ENCODE data around the gene WWOX.
"Not testable (repeated sequence)": the region's sequence is repeated elsewhere in the genome, so short reads cannot be mapped to it uniquely, and the experiment has no call there.

The WWOX gene

GRCh38 chr16:78574571-78574970 is 475.1 kb downstream of the WWOX start:
- DNase-seq (ENCODE audit: low read depth in 2 of 2) = no peak

- DNase-seq (ENCODE audit: low read depth in 2 of 2) = no peak
Observed at GRCh38 chr16:78576941-78577340, 477.5 kb downstream of the WWOX start.

- no peak for DNase-seq (ENCODE audit: low read depth in 2 of 2)
Observed at GRCh38 chr16:78577630-78578029, 478.2 kb downstream of the WWOX start.

- no peak for DNase-seq (ENCODE audit: low read depth in 2 of 2)
Observed at GRCh38 chr16:78579020-78579419, 479.6 kb downstream of the WWOX start.

GRCh38 chr16:78583441-78583840 is 484.0 kb downstream of the WWOX start:
- DNase-seq (ENCODE audit: low read depth in 2 of 2) = no peak

GRCh38 chr16:78584213-78584860 is 484.9 kb downstream of the WWOX start:
- no peak for DNase-seq (ENCODE audit: low read depth in 2 of 2)

- no peak for DNase-seq (ENCODE audit: low read depth in 2 of 2)
Observed at GRCh38 chr16:78584991-78585390, 485.5 kb downstream of the WWOX start.

- DNase-seq (ENCODE audit: low read depth in 2 of 2) = no peak
Observed at GRCh38 chr16:78589331-78589730, 489.9 kb downstream of the WWOX start.

- no peak for DNase-seq (ENCODE audit: low read depth in 2 of 2)
Observed at GRCh38 chr16:78591682-78592103, 492.2 kb downstream of the WWOX start.

GRCh38 chr16:78592111-78592510 is 492.7 kb downstream of the WWOX start:
- DNase-seq (ENCODE audit: low read depth in 2 of 2) = no peak

- no peak for DNase-seq (ENCODE audit: low read depth in 2 of 2)
Observed at GRCh38 chr16:78593352-78593751, 493.9 kb downstream of the WWOX start.

GRCh38 chr16:78594191-78594590 is 494.7 kb downstream of the WWOX start:
- DNase-seq (ENCODE audit: low read depth in 2 of 2) = no peak

GRCh38 chr16:78596348-78596995 is 497.0 kb downstream of the WWOX start:
- DNase-seq (ENCODE audit: low read depth in 2 of 2) = no peak

- DNase-seq (ENCODE audit: low read depth in 2 of 2) = no peak
Observed at GRCh38 chr16:78596996-78597422, 497.6 kb downstream of the WWOX start.

- no peak for DNase-seq (ENCODE audit: low read depth in 2 of 2)
Observed at GRCh38 chr16:78597809-78598570, 498.5 kb downstream of the WWOX start.

- no peak for DNase-seq (ENCODE audit: low read depth in 2 of 2)
Observed at GRCh38 chr16:78599271-78599670, 499.8 kb downstream of the WWOX start.

- not testable (repeated sequence) for DNase-seq (ENCODE audit: low read depth in 2 of 2)
Observed at GRCh38 chr16:78604423-78605062, 505.1 kb downstream of the WWOX start.

GRCh38 chr16:78605548-78606101 is 506.2 kb downstream of the WWOX start:
- no peak for DNase-seq (ENCODE audit: low read depth in 2 of 2)

GRCh38 chr16:78606545-78606944 is 507.1 kb downstream of the WWOX start:
- no peak for DNase-seq (ENCODE audit: low read depth in 2 of 2)

- DNase-seq (ENCODE audit: low read depth in 2 of 2) = no peak
Observed at GRCh38 chr16:78607022-78607421, 507.6 kb downstream of the WWOX start.

GRCh38 chr16:78607465-78607864 is 508.0 kb downstream of the WWOX start:
- no peak for DNase-seq (ENCODE audit: low read depth in 2 of 2)

- no peak for DNase-seq (ENCODE audit: low read depth in 2 of 2)
Observed at GRCh38 chr16:78608305-78608776, 508.9 kb downstream of the WWOX start.
